NCI-H345 (cell line): ENCODE data around the gene HECW1.
A peak's percentile ranks its signal among the peaks of the same experiment; 100 is the strongest.

Source experiments
- DNase-seq: peaks from one replicate; lab custom pipeline; 2025; lab: John Stamatoyannopoulos, UW

HECW1 gene

GRCh38 chr7:43508461-43508860 lies 396.0 kb downstream of the HECW1 start:
- DNase-seq = no peak

- DNase-seq = no peak
Observed at GRCh38 chr7:43509906-43510305, 397.5 kb downstream of the HECW1 start.

GRCh38 chr7:43511029-43511428 lies 398.6 kb downstream of the HECW1 start:
- no peak for DNase-seq

- DNase-seq = no peak
Observed at GRCh38 chr7:43511769-43512515, 399.5 kb downstream of the HECW1 start.

- DNase-seq = peak; percentile 89
Observed at GRCh38 chr7:43513251-43513650, 400.8 kb downstream of the HECW1 start.

- no peak for DNase-seq
Observed at GRCh38 chr7:43516581-43517342, 404.3 kb downstream of the HECW1 start.

- DNase-seq = no peak
Observed at GRCh38 chr7:43517464-43517863, 405.0 kb downstream of the HECW1 start.

GRCh38 chr7:43520201-43520600 lies 407.8 kb downstream of the HECW1 start:
- DNase-seq = no peak

GRCh38 chr7:43522406-43523156 lies 410.1 kb downstream of the HECW1 start:
- DNase-seq = no peak

- no peak for DNase-seq
Observed at GRCh38 chr7:43528576-43529354, 416.3 kb downstream of the HECW1 start.

- DNase-seq = no peak
Observed at GRCh38 chr7:43530553-43531410, 418.3 kb downstream of the HECW1 start.

GRCh38 chr7:43531700-43532099 lies 419.3 kb downstream of the HECW1 start:
- no peak for DNase-seq

GRCh38 chr7:43533801-43534479 lies 421.5 kb downstream of the HECW1 start:
- DNase-seq = no peak

GRCh38 chr7:43535031-43535451 lies 422.6 kb downstream of the HECW1 start:
- no peak for DNase-seq

- DNase-seq = no peak
Observed at GRCh38 chr7:43535810-43536585, 423.6 kb downstream of the HECW1 start.

- no peak for DNase-seq
Observed at GRCh38 chr7:43536773-43537172, 424.3 kb downstream of the HECW1 start.

GRCh38 chr7:43537765-43538403 lies 425.4 kb downstream of the HECW1 start:
- no peak for DNase-seq

GRCh38 chr7:43538404-43538771 lies 425.9 kb downstream of the HECW1 start:
- no peak for DNase-seq

GRCh38 chr7:43540471-43540870 lies 428.0 kb downstream of the HECW1 start:
- no peak for DNase-seq
